HFFc6 (cell line): ENCODE data around the gene RANBP10. TPM values are rescaled to one million over a fixed set of nuclear protein-coding genes. Genes with fewer than 3 reads are reported as not detected.

Source experiments
- DNase-seq: peaks from one replicate; pipeline ENCODE4 v3.0.0-alpha.2; 2018
- H3K27ac Mint-ChIP-seq: 2 replicates; pipeline ENCODE4 v1.8.0; 2020; ENCODE audit warnings: mild to moderate bottlenecking, mixed read lengths
- H3K27me3 Mint-ChIP-seq: 2 replicates; pipeline ENCODE4 v1.8.0; 2021; ENCODE audit warnings: mild to moderate bottlenecking, moderate library complexity, mixed read lengths; ENCODE audit not compliant: insufficient read depth
- H3K36me3 Mint-ChIP-seq: 2 replicates; pipeline ENCODE4 v1.8.0; 2021; ENCODE audit warnings: low read depth, mixed read lengths
- H3K4me1 Mint-ChIP-seq: 2 replicates; pipeline ENCODE4 v1.8.0; 2020; ENCODE audit warnings: low read depth, mixed read lengths
- H3K4me3 Mint-ChIP-seq: 2 replicates; pipeline ENCODE4 v1.8.0; 2020; ENCODE audit warnings: mild to moderate bottlenecking, moderate library complexity, mixed read lengths
- H3K9me3 Mint-ChIP-seq: 2 replicates; pipeline ENCODE4 v1.8.0; 2020; ENCODE audit warnings: mild to moderate bottlenecking, mixed read lengths
- CTCF ChIP-seq: fragments of 200-600 bp; sonication (generic); IDR thresholded peaks from 2 replicates; pipeline ENCODE4 v1.5.0; 2021; ENCODE audit warnings: antibody characterized with exemption, mild to moderate bottlenecking
- total RNA-seq, 6 experiments: library from RNA; stranded (reverse); fragmentation: NEBNext Ultra II Directional; extraction: Animal tissue kit (Norgen Biotek cat#: 25700); gene quantifications; 2 replicates in 1 of 6; 3 replicates in 5 of 6; pipeline ENCODE4 v1.2.3, GENCODE V29; 2021

The RANBP10 gene
- total RNA-seq, 6 experiments from 2014 or later: 11.5 to 15.6 (median 12.8) TPM

GRCh38 chr16:67741118-67741517, 65.2 kb downstream of the RANBP10 start:
- Mint-ChIP-seq H3K36me3 (peaks cover 20% of the 10 kb centered on the region), H3K9me3 (no peaks in the 10 kb centered on the region), H3K4me3 (no peak overlapping the region)

GRCh38 chr16:67740391-67740790, 66.0 kb downstream of the RANBP10 start:
- no peaks in the 10 kb centered on the region for H3K9me3 Mint-ChIP-seq
- no peak for DNase-seq
- TF ChIP-seq CTCF: no peak
- H3K36me3 Mint-ChIP-seq: peaks cover 20% of the 10 kb centered on the region
- no peak overlapping the region for H3K27ac Mint-ChIP-seq
- no peaks in the 10 kb centered on the region for H3K4me1 Mint-ChIP-seq
- no peak overlapping the region for H3K4me3 Mint-ChIP-seq
- H3K27me3 Mint-ChIP-seq: no peaks in the 10 kb centered on the region; the same call in 1 of the 2 replicates

More at GRCh38 chr16:67741118-67741517, 65.2 kb downstream of the RANBP10 start:
- Mint-ChIP-seq H3K4me1 (no peaks in the 10 kb centered on the region), H3K27ac (no peak overlapping the region), H3K27me3 (no peaks in the 10 kb centered on the region; the same call in 1 of the 2 replicates)
- no peak for DNase-seq
- TF ChIP-seq CTCF: no peak

GRCh38 chr16:67736858-67737257, 69.5 kb downstream of the RANBP10 start:
- no peak for TF ChIP-seq CTCF
- no peak for DNase-seq
- H3K9me3 Mint-ChIP-seq: no peaks in the 10 kb centered on the region
- H3K36me3 Mint-ChIP-seq: peaks cover 11% of the 10 kb centered on the region
- no peaks in the 10 kb centered on the region; the same call in 1 of the 2 replicates for H3K27me3 Mint-ChIP-seq
- H3K4me3 Mint-ChIP-seq: no peak overlapping the region
- H3K27ac Mint-ChIP-seq: no peak overlapping the region
- no peaks in the 10 kb centered on the region for H3K4me1 Mint-ChIP-seq

- peaks cover 4% of the 10 kb centered on the region; the same call in 1 of the 2 replicates for H3K36me3 Mint-ChIP-seq
- H3K27me3 Mint-ChIP-seq: no peaks in the 10 kb centered on the region
- no peak for TF ChIP-seq CTCF
- H3K4me3 Mint-ChIP-seq: no peak overlapping the region
- no peaks in the 10 kb centered on the region for H3K4me1 Mint-ChIP-seq
- no peaks in the 10 kb centered on the region for H3K9me3 Mint-ChIP-seq
- H3K27ac Mint-ChIP-seq: no peak overlapping the region
- DNase-seq: no peak
These were observed 71.6 kb downstream of the RANBP10 start for GRCh38 chr16:67734731-67735201.

- DNase-seq: no peak
- no peak overlapping the region for H3K4me3 Mint-ChIP-seq
- H3K36me3 Mint-ChIP-seq: peaks cover 9% of the 10 kb centered on the region
- H3K27ac Mint-ChIP-seq: no peak overlapping the region
- no peaks in the 10 kb centered on the region; the same call in 1 of the 2 replicates for H3K27me3 Mint-ChIP-seq
- H3K4me1 Mint-ChIP-seq: no peaks in the 10 kb centered on the region
- H3K9me3 Mint-ChIP-seq: no peaks in the 10 kb centered on the region
- TF ChIP-seq CTCF: no peak
These were observed 72.5 kb downstream of the RANBP10 start for GRCh38 chr16:67733734-67734470.
